ENCODE measurements around the gene TYK2.
A peak's percentile ranks its signal among the peaks of the same experiment; 100 is the strongest.
"Not testable (repeated sequence)": the region's sequence is repeated elsewhere in the genome, so short reads cannot be mapped to it uniquely, and the experiment has no call there.

The TYK2 gene

DNA sequence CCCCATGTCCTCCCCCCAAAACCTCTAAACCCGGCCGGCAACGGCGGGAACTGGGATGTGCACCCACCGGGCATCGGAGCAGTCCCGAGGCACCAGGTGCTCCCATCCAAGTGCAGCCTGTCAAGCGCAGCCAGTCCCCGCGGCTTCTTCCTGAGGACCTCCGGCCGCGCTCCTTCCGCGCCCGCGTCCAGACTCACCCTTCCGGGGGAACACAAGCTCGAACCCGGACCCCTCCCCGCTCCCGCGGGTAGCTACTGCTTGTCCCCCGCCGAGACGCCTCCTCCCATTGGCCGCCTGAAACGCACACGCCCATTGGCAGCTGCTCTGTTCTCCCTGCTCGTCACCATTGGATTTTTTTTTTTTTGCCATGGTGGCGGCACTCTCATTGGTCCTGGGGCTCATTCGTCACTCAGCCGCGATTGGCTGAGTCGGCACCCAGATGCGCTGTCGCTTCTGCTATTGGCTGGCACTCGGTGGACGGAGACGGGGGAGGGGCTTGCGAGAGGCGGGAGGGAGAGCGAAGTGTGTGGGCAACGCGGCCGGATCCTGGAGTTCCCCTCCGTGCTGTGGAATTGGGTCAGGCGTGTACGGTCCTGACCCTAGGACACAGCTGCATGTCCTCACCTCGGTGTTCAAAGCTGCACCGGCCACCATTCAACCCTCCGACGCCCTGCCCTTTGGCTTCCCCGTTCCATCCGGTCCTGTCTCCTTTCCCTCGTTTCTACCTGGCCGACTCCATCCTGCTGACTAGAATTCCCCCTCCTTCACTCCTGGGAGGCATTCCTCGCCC lies at the start of gene TYK2:
TYK2 (minus strand) TSS at position 260 of the 790 bp plus-strand sequence. CDS start 2,166 bp downstream, outside the sequence.
- peak; percentile 97 for DNase-seq

DNA sequence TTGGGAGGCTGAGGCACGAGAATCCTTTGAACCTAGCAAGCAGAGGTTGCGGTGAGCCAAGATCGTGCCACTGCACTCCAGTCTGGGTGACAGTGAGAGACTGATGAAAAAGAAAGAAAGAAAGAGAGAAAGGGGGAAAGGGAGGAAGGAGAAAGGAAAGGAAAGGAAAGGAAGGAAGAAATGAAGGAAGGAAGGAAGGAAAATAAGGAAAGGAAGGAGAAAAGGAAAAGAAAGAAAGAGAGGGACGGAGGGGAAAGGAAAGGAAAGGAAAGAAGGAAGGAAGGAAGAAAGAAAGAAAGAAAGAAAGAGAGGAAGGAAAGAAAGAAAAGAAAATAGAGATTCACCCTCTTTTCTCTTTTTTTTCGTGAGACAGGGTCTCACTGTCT lies 48.6 kb upstream of the TYK2 start:
- DNase-seq = no peak

DNA sequence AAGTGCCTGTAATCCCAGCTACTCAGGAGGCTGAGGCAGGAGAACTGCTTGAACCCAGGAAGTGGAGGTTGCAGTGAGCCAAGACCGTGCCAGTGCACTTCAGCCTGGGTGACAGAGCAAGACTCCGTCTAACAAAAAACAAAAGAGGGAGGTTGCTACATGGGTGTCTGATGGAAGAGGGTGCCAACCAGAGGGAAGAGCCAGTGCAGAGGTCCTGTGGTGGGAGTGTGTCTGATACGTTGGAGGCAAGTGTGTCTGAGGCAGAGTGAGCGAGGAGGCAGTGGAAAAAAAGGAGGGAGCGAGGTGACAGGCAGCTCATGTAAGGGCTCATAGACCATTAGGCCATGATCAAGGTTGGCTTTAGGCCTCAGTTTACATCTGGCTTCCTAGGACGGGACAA lies 46.8 kb upstream of the TYK2 start:
- DNase-seq = no peak

DNA sequence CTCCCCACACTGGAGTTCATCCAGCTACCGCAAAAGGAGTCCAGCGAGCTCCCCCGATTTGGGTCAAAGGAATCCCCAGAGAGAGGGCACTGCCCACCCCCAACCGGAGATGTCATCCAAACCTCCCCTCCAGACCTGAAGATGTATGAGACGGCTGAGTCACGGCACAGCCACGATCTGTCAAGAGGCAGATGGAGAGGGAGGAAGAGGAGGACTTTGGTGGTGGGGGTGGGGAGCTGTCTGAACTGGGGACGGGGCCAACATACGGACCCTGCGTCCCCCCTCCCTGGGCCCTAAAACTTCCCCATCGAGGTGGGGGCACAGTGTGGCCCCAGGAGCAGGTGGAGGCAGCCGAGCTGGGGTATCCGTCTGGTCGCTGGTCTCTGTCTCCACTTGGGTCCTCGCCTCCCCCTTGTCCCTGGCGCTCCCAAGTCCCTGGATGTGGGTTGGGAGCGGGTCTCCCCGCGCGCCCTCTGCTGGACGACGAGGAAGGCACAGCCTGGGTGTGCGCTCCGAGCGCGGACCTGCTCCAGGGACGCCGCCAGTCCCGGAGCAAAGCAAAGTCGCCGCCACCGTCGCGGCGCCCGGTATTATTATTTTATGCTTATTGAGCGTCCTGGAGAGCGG lies 43.8 kb upstream of the TYK2 start:
- DNase-seq = no peak

DNA sequence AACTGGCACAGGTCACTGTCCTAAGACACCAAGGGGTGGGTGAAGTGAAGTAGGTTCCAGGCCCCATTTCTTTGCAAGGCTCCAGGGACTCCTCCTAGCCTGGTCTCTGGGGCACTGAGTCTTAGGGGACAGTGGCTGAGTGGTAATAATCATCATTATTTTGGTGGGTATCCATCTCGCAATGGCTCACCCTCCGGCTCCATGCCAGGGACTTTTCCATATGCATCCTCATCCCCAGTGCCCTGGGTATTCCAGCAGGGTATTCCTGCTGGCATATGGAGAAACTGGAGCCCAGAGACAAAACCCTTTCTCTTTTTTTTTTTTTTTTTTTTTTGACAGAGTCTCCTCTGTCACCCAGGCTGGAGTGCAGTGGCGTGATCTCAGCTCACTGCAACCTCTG lies 42.5 kb upstream of the TYK2 start:
- DNase-seq = no peak

DNA sequence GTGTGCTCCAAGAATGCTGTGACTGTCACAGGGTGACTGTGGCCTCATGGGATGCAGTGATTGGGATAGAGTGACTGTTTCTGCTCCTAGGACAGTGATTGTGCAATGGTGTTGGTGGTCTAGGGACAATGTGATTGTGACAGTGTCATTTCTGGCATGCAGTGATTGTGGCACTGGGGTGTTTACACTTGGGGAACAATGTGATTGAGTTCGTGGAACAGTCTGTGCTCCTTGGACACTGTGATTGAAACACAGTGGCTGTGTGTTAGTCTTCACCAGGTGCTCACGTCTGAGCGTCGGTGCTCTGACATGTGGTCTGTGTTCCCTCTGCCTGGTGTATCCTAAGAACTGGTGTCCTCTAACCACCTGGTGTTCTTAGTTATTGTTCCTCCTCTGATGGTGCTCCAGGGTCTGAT lies 41.7 kb upstream of the TYK2 start:
- DNase-seq = no peak

DNA sequence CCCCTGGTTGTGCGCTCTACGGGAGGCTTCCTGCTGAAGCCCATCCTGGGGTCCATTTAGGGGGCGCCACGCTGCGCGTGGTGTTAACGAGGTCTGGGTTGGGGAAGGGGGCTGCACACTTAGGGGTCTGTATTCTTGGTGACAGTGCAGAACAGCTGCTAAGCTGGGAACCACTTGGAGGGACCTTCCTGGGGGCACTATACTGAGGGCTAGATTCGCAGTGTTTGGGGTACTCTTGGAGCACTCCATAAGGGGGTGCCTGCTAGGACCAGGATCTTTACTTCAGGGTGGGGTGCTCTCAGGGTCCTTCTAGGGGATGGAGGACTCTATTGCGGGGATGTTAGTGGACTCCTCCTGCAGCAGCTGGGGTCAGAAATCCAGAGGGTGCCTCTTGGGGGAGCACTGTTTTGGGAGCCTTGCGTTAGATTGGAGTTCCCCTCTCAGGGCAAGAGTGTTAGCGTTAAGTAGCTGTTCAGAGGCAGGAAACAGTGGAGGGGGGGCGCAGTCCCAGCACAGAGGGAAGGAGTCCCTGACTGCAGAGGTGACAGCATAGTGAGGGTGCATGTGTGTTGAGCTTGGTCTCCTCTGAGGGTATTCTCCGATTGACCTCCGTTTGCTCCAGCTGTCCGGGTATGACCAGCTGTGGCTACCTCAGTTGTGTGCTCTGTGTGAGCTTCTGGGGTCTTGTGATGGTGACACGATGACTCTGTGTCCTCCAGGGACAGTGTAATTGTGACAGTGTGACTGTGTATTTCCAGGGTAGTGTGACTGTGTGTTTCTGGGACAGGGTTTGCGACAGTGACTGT lies 41.1 kb upstream of the TYK2 start:
- no peak for DNase-seq

DNA sequence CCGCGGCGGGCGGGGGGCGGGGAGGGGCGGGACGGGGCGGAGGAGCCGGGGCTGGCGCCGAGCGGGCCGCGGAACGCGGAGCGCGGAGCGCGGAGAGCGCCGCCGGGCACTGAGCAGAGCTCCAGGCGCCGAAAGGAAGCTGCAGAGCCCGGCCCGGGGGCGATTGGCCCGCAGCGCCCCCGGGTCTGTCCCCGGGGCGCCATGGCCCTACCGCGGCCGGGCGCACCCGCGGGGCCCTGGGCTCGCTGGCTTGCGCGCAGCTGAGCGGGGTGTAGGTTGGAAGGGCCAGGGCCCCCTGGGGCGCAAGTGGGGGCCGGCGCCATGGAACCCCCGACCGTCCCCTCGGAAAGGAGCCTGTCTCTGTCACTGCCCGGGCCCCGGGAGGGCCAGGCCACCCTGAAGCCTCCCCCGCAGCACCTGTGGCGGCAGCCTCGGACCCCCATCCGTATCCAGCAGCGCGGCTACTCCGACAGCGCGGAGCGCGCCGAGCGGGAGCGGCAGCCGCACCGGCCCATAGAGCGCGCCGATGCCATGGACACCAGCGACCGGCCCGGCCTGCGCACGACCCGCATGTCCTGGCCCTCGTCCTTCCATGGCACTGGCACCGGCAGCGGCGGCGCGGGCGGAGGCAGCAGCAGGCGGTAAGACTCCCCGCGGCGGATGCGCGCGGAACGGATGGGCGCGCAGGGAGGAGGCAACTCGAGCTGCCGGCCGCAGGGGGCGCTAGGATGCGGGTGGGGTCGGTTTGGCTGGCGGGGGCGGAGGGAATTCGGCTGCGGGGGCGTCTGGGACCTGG lies 40.3 kb upstream of the TYK2 start, which contains the start of gene PDE4A:
PDE4A (plus strand) TSS at position 95 of the 796 bp plus-strand sequence; CDS start at position 322, 227 bp downstream.
- DNase-seq = no peak

DNA sequence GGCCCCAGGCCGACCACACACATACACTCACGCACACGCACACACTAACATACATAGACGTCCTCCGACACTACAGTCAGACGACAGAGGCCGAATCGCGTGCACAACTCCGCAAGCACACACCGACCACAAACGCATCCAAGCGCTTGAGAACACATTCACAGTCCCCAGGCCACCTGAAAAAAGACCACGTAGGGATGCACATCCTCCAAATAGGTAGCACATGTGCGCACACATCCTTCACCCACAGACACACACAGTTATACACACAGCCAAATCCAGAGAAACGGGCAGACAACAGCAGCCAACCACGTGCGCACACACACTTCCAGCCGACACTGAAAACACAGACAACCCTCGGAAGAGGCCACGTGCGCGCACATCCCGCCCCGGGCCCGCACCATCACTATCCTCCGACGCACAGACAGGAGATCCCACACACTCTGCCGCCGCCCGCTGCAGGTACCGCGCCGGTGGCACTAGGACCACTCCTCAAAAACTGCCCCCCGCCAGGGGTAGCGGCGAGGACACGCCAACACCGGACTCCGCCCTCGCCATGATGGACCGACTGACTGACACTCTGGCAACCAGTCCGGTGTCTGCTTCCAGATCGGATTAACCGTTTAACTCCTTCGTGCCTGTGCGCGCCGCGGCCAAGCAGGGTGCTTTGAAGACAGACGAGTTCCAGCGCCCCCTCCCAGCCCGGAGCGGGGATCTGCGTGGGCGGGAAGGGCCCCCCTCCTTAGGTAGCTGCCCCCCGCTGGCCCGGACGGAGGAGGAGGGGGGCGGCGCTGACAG lies 39.5 kb upstream of the TYK2 start:
- peak; percentile 21 for DNase-seq

DNA sequence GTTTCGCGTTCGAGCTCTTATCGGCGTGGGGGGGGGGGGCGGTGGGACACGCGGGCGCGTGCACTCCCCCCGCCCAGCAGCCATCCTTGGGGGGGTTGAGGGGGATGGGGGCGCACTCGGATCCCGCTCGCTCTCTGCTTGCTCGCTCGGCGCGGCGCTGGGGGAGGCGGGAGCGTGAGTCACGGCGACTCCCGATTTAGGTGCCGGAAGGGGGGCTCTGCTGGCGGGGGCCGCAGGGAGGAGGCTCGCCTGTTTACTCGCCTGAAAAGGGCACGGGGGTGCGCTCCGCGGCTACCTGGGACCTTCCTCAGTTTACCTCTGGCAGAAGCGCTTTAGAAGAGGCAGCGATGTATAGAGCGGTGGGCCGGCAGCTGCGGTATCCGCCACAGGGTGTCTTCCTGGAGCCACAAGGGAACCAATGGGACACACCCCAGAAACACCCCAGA lies 38.9 kb upstream of the TYK2 start:
- no peak for DNase-seq

DNA sequence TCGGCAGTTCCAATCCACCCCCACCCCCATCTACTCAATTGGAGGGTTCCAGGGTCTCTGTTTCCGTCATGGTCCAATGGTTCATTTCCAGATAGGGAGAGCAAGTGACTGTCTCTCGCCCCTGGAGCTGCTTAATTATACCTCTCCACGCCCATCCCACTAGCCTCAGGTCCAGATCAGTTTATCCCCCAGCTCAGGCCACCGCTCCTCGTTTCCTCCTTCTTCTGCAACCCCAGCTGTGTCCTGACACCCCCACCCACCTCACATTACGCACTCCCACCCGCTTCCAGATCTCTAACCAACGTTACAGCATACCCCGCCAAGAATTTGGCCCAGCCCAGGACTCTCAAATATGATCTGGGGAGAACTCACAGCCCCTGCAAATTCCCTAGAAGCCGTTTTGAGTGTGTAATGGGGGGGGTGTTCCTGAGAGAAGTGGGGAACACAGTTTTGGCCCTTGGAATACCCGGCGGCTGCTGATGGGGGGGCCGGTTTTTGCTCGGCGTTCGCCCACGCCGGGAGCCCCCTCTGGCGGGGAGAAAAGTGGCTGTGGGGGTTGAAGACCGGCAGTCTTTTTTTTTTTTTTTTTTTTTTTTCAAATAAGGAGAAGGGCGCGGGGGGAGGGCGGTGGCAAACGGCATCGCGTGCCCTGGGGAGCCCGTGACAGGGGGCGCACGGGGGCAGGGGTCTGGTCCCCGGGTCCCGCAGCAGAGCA lies 38.3 kb upstream of the TYK2 start:
- no peak for DNase-seq

DNA sequence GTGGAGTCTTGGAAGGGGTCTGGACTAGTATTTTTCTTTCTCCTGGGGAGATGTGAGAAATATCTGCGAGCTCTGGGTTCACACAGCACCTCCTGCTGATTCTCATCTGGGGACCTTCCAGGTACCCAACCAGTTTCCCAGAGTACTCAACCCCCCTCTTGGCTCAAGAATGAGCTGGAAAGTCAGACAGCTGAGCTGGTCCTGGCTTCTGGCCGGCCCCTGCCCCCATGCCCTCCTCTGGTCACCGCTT lies 37.8 kb upstream of the TYK2 start:
- no peak for DNase-seq

DNA sequence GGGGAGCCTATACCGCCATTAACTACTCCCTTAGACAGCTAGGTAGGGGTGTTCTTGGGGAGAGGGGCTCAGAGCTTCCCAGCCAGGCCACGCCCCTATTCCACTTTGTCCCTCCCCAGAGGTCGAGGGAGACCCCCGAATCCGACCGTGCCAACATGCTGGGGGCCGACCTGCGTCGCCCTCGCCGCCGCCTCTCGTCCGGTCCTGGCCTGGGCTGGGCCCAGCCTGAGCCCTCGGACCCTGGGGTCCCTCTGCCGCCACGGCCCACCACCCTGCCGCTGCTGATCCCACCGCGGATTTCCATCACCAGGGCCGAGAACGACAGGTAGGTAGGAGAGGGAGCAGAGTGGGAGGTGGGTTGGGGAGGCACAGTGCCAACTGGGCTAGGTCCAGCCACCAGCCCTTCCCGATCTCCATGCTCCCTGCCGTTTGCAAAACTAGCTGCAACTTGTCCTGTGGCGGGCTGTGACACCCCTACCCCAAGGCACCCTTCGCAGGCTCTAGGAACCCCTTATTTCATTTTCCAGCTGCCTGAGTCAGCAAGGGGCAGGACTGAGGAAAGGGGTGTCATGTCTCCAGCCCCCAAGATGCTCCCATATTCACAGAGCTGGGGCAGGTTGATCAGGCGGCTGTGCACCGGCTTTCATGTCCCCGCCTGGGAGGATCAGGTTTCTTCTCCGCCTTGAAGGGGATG lies 37.3 kb upstream of the TYK2 start:
- no peak for DNase-seq

DNA sequence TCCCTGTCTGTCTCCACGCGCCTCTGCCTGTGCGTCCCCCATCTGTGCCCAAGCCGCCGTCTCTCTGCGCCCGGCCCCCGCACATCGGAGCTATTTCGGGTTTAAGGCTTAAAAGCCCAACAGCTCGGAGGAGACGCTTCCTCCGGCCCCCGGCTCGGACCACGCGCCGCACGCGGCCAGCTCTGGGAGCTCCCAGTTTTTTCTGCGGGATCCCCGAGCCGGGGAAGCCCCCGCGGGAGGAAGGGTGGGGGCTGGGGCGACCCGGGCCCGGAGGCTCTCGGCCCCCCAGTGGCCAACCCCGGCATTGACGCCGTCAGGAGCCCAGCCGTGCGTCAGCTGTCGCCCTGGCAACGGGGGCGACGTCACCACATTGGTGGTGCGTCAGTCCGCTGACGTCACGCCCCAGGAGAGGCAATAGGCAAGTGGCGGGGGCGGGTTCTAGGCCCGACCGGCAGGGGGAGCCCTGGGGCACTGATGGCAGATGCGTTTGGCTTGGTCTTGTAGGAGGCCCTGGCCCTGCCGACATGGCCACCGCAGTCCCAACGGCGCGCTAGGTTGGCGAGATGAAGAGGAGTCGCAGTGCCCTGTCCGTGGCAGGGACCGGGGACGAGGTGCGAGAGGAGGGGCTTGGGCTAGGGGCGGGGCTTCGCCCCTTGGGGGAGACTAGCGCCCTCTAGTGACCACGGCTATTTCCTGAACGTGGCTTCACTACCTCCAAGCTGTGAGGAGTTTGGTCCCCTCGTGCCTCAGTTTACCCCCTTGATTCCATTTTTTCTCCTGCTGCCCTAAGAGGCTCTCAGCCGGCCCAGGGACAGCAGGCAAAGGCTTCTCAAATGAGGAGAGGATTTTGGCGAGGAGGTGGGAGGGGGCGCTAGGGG lies 36.2 kb upstream of the TYK2 start:
- DNase-seq = peak; percentile 88

DNA sequence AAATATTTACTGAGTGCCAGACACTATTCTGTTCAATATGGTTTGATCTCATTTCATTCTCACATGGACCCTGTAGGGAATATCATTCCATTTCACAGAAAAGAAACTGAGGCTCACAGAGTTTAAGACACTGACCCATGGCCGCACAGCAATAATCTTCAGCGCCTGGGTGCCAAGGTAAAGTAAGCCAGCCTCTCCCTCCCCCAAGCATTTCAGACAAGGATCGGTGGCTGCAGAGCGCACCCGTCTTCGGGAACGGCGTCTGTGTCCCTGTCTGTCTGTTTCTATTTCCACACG lies 35.7 kb upstream of the TYK2 start:
- DNase-seq = no peak

DNA sequence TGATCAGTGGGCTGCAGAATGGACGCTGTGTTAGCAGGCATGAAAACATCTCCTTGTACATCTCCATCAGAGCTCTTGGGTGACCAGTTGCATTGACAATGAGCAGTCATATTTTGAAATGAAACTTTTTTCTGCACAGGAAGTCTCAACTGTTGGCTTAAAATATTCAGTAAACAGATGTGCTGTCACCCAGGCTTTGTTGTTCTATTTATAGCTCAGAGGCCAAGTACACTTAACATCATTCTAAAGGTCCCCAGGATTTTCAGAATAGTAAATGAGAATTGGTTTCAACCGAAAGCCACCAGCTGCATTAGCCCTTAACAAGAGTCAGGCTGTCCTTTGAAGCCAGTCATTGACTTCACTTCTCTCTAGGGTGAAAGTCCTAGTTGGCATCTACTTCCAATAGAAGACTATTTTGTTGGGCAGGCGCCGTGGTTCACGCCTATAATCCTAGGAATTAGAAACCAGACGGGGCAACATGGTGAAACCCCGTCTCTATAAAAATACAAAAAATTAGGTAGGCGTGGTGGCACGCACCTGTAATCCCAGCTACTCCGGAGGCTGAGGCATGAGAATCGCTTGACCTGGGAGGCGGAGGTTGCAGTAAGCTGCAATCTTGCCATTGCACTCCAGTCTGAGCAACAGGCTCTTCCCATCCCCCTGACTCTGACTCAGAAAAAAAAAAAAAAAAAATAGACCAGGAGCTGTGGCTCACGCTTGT lies 32.0 kb upstream of the TYK2 start:
- no peak for DNase-seq

DNA sequence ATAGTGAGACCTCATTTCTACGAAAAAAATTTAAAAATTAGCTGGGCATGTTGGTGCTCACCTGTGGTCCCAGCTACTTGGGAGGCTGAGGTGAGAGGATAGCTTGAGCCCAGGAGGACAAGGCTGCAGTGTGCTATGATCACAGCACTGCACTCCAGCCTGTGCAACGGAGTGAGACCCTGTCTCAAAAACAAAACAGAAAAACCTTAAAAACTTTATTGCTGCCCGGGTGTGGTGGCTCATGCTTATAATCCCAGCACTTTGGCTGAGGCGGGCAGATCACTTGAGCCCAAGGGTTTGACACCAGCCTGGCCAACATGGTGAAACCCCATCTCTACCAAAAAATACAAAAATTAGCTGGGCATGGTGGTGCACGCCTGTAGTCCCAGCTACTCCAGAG lies 30.9 kb upstream of the TYK2 start:
- DNase-seq = not testable (repeated sequence)

DNA sequence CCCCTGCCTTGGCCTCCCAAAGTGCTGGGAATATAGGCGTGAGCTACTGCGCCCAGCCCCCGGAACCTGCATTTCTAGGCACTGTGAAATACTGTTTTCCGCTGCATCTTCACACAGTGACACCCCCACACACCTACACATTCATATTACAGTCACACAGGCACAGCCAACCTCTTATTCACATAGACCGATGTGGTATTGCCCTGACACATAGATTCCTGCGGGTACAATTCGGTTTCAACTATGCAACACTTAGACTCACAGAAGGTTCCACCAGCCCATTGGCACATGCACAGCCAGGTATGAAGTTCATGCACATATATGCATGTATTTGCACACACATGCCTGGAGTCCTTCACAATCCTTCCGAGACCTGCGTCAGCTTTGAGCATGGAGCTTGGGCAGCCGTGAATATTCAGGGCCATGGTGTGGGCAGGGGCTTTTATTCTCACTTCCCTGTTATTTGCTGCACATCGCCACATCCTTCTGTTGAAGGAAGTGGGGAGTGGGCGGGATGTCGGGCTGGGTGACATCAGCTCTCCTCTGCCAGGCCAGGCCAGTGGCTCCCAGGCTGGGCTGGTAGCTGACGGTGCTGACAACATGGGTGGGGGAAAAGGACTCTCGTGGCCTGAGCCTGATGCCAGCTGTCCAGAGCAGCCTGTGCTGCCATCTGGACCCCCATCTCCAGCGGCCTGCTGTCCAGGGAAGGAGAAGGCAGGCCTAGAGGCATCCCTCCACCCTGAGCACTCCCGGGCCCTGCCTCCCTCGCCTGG lies 28.3 kb upstream of the TYK2 start:
- DNase-seq = peak; percentile 62

DNA sequence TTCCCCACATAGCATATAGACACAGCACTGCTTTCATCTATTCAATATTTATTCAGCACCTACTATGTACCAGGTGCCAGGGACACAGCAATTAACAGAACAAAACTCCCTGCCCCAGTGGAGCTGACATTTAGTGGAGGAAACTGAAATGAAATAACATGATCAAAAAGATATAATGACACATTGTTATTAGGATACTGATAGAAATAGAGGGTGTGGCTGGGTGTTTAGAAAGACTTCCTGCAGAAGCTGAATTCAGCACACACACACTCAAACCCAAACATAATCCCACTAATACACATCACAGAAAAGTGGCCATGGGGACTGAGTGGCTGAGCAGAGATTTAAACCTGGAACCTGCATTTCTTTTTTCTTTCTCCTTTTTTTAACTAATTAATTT lies 26.7 kb upstream of the TYK2 start:
- DNase-seq = no peak

Data from KG1 (cell line).